Activated CD4-positive, alpha-beta memory T cell treated with anti-CD3 and anti-CD28 coated beads, Interleukin-2, amount 10 ng/mL, durations not matched to agents 7 days and 5 days (primary cell): ENCODE measurements around the gene TREX2. TPM values are rescaled to one million over a fixed set of nuclear protein-coding genes. Genes with fewer than 3 reads are reported as not detected.

Experiments used
- CTCF ChIA-PET: fragments of 350-600 bp; sonication (Branson Sonifier 250); formaldehyde crosslinking; loops from one replicate; lab custom pipeline; 2021; ENCODE audit warnings: antibody characterized with exemption, inconsistent platforms; lab: Charles Lee
- POLR2A ChIA-PET: fragments of 350-600 bp; sonication (Branson Sonifier 250); formaldehyde crosslinking; loops from one replicate; lab custom pipeline; 2021; ENCODE audit warnings: antibody characterized with exemption; lab: Charles Lee
- DNase-seq: peaks from one replicate; pipeline ENCODE4 v3.0.0-alpha.2; 2020
- H3K27ac Mint-ChIP-seq: one replicate; pipeline ENCODE4 v1.8.0; 2021; ENCODE audit warnings: mild to moderate bottlenecking, mixed read lengths
- H3K27me3 Mint-ChIP-seq: one replicate; pipeline ENCODE4 v1.8.0; 2021; ENCODE audit warnings: mixed read lengths
- H3K36me3 Mint-ChIP-seq: one replicate; pipeline ENCODE4 v1.8.0; 2021; ENCODE audit warnings: low read depth, mixed read lengths
- H3K4me1 Mint-ChIP-seq: one replicate; pipeline ENCODE4 v1.8.0; 2021; ENCODE audit warnings: mixed read lengths
- H3K4me3 Mint-ChIP-seq: one replicate; pipeline ENCODE4 v1.8.0; 2021; ENCODE audit warnings: mild to moderate bottlenecking, mixed read lengths
- H3K9me3 Mint-ChIP-seq: one replicate; pipeline ENCODE4 v1.8.0; 2021; ENCODE audit warnings: mixed read lengths
- total RNA-seq, 2 experiments: library from RNA; stranded (reverse); gene quantifications; one replicate each; pipeline ENCODE4 v1.2.3, GENCODE V29; 2021

Gene TREX2
- total RNA-seq, 2 experiments from 2014 or later: 1.1 to 1.8 TPM

DNA sequence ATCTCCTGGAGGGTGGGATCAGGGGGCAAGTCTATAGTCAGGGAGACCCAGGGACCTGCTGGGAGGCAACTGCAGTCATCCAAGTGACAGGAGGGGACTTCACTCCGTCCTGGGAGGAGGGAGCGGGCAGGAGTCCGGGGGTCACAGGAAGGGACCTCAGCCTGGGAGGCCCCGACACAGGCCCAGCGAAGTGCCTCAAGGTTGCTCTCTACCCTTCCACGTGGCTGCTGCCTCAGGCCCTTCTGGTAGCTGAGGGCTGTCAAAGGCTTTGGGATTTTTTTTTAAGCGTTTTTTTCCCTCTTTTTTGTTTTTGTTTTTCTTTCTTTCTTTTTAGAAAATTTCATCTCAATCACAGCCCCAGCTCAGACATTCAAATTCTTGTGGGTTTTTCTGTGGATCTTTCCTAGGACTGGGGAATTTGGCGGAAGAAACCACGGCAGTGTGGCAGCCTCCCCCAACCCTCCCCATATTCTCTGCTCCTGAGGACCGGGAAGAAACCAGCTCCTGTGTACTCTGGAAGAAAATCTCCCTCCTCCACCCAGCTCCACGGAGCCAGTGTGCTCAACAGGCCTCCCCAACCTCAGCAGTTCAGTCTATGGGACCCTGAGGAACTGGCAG, 25.9 kb upstream of the TREX2 start:
- Mint-ChIP-seq H3K4me3 (no peak overlapping the region), H3K36me3 (peaks cover 5% of the 10 kb centered on the region), H3K9me3 (no peaks in the 10 kb centered on the region), H3K4me1 (peaks cover 20% of the 10 kb centered on the region), H3K27me3 (peaks cover 8% of the 10 kb centered on the region), H3K27ac (no peak overlapping the region)
- ChIA-PET CTCF (interaction anchor here (0.7 to 4.7 kb wide), 9 partner anchors 10 to 530 kb away, joined by 3 to 42 read pairs (median 4); no protein-coding TSS in a partner anchor), POLR2A (no interaction called here)
- no peak for DNase-seq

DNA sequence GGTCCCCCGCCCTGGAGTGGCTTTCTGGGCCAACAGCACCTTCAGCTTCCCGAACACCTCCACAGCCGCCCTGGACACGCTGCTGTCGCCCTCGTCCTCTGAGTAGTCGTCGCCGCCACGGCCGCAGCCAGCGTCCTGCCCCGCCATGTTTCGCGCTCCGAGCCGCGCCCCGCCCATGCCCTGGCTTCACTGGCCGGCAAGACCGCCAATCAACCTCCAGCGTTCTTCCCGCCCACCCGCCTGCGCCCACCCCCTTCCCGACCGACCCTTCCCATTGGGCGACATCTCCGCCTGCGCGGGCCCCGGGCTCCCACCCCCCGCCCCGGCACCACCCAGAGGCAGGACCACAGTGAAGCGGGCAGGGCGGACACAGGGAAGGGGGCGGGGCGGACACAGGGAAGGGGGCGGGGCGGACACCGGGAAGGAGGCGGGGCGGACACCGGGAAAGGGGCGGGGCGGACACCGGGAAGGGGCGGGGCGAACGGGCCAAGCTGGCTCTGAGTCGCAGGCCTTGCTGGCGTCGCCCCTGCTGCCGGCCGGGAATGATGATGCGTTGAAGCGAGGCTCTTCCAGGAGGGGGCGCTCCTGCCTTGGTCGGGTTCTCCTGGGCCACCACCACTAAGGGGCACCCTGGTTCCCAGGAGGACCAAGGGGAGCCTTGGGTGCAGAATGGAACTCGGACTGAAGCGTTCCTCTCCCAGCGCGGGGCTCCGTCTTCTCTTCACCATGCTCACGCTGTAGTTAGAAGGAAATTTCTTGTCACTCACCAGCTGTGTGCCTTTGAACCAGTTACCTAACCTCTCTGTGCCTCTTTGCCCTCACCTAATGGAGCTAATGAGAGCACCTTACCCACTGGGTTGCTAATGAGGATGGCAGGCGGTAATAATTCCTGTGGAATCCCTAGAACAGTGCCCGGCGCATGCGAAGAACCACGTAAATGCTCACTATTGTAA, 24.8 kb upstream of the TREX2 start, which contains the start of gene HAUS7:
TSS of gene HAUS7 (minus strand) at position 166 of the 953 bp plus-strand sequence. CDS start at position 147, 19 bp downstream.
- peak within 1 kb of the TSS; percentile 72 for H3K27ac Mint-ChIP-seq
- peaks cover 20% of the 10 kb centered on the region for H3K4me1 Mint-ChIP-seq
- CTCF ChIA-PET: interaction anchor here (0.6 to 4.7 kb wide), 12 partner anchors 10 to 529 kb away, joined by 3 to 42 read pairs (median 4); no protein-coding TSS in a partner anchor

DNA sequence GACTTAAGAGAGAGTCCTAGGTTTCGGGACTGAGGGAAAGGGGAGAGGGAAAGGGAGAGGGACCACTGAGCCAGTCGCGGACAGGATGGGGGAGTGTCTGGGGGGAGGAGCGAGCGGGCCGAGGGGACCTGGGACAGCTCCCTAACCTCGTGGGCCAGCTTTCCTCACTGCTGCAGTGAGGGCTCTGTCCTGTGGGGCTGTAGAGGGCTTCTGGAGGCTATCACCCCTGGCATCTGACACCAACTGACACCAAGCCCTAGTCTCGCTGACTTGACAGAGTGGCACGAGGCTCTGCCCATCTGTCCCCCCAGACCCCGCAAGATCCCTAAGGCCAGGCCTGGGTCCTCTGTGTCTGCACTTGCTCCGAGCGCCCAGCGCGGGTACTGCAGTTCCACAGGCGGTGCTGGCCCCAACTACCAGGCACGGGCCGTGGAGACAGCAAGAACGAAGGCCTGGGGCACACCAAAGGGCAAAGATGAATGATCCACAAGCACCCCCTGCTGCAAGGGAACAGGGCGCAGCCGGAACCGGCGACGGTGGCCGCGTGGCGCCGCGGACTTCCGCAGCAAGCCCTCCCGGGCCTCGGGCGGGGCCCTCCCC, 24.1 kb upstream of the TREX2 start:
- Mint-ChIP-seq H3K9me3 (no peaks in the 10 kb centered on the region), H3K27ac (peak overlapping the region; percentile 72), H3K4me1 (peaks cover 20% of the 10 kb centered on the region), H3K36me3 (peaks cover 5% of the 10 kb centered on the region), H3K27me3 (no peaks in the 10 kb centered on the region), H3K4me3 (peak overlapping the region; percentile 79)
- peak; percentile 48 for DNase-seq
- ChIA-PET POLR2A (interaction anchor here (0.7 kb wide), 1 partner anchor 37 kb away, joined by 3 read pairs; no protein-coding TSS in a partner anchor), CTCF (interaction anchor here (0.6 to 4.7 kb wide), 10 partner anchors 9 to 528 kb away, joined by 3 to 42 read pairs (median 4); no protein-coding TSS in a partner anchor)

More for the DNA sequence above, 24.8 kb upstream of the TREX2 start, which contains the start of gene HAUS7:
- DNase-seq: peak; percentile 87
- Mint-ChIP-seq H3K27me3 (peaks cover 4% of the 10 kb centered on the region), H3K4me3 (peak within 1 kb of the TSS; percentile 79), H3K9me3 (no peaks in the 10 kb centered on the region), H3K36me3 (peaks cover 5% of the 10 kb centered on the region)
- POLR2A ChIA-PET: interaction anchor here (0.7 kb wide), 1 partner anchor 36 kb away, joined by 3 read pairs; no protein-coding TSS in a partner anchor

DNA sequence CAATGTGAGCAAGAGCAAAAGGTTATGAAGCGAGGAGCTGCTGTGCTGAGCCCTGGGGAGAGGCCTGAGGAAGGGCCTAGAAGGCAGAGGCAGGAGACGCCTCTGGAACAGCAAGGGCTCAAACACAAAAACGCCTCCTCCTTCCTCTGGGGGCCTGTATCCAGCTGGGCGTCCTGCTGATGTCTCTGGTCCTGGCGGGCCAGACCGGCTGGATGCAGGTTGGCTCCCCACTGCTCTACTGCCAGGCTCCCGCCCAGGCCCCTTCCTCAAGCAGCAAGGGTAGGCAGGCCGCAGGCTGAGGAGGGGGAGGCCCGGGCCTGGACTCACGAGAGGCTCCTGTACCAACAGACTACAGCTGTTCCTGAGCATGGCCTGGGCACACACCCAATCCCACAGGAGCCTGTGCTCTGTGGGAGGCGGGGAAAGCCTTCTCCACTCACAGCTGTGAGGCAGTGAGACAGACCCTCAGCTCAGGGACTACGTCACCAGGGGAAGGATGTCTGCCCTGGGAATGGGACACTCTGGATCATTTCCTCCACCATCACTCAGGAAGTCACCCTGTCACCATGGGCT, 22.2 kb upstream of the TREX2 start:
- CTCF ChIA-PET: interaction anchor here (1.0 kb wide), 1 partner anchor 175 kb away, joined by 3 read pairs; no protein-coding TSS in a partner anchor

DNA sequence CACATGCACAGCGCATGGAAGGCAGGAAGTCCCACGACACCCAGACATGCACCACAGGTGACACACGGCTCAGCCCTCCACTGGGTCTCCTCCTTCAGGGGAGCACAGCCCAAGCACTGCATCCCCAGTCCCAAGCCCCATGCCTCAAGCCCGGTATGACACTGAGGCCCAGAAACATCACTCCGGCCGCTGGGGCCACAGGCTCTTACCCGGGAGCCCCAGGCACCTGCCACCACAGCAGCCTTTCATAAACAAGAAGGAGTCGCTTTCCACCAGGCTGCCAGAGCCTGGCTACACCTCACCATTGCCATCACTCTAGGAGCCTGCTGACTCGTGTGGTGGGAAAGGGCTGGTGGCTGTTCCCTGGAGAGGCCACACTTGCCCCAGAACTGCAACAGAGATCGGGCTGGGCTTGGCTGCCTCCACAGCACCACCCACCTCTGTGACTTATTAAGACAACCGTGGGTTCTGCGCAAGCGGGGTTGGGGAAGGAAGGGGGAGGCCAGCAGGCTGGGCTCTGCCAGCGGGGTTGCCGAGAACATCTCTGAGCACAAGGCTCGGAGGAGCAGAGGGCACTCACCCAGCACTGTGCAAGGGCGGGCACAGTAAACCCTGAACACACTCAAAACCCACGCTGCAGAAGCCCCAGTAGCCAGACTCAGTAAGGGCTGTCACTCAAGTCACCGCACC, 20.0 kb upstream of the TREX2 start:
- Mint-ChIP-seq H3K4me3 (no peak overlapping the region), H3K36me3 (peaks cover 8% of the 10 kb centered on the region), H3K27me3 (no peaks in the 10 kb centered on the region), H3K27ac (no peak overlapping the region), H3K9me3 (no peaks in the 10 kb centered on the region), H3K4me1 (peaks cover 9% of the 10 kb centered on the region)
- ChIA-PET POLR2A (no interaction called here), CTCF (no interaction called here)
- no peak for DNase-seq

More for the DNA sequence above, 22.2 kb upstream of the TREX2 start:
- Mint-ChIP-seq H3K27ac (no peak overlapping the region), H3K27me3 (no peaks in the 10 kb centered on the region), H3K4me3 (no peak overlapping the region), H3K36me3 (peaks cover 5% of the 10 kb centered on the region), H3K9me3 (no peaks in the 10 kb centered on the region), H3K4me1 (peaks cover 14% of the 10 kb centered on the region)
- POLR2A ChIA-PET: no interaction called here
- DNase-seq: no peak

DNA sequence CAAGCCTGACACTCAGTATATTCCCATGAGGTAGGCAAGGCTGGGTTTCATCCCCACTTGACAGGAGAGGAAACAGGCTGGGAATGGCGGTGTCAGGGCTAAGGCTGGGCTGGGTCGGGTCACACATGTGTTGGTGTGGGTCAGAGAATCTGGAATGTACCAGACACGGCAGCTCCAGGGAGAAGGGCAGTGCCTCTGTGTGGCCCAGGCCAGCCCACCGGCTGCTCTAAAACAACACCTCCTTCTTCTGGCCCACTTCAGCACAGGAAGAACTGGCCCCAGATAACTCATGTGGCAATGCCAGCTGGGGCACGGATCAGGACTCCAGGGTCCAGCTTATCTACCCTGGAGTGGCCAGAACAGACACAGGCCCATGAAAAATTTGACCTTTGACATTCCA, 18.3 kb upstream of the TREX2 start:
- H3K4me3 Mint-ChIP-seq: no peak overlapping the region
- ChIA-PET CTCF (no interaction called here), POLR2A (no interaction called here)
- peaks cover 12% of the 10 kb centered on the region for H3K36me3 Mint-ChIP-seq
- H3K4me1 Mint-ChIP-seq: peaks cover 6% of the 10 kb centered on the region
- no peaks in the 10 kb centered on the region for H3K27me3 Mint-ChIP-seq
- H3K27ac Mint-ChIP-seq: no peak overlapping the region
- no peaks in the 10 kb centered on the region for H3K9me3 Mint-ChIP-seq
- no peak for DNase-seq

DNA sequence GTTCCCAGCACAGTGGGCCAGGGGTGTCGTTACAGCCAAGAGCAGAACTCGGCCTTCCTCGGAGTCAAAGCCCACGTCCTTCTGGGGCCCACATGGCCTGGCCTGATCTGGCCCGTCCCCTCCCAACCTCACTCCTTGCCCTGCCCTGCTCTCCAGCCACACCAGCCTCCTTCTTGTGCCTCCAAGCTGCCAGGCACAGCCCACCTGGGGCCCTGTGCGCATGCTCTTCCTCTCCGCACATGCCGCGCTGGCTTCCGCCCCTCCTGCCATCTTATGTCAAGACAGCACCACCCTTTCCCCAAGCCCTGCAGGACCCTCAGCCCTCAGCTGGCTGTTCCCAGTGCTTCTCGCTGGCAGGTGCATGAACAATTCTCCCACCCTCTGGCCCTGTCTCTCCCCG, 17.7 kb upstream of the TREX2 start:
- H3K9me3 Mint-ChIP-seq: no peaks in the 10 kb centered on the region
- ChIA-PET CTCF (no interaction called here), POLR2A (no interaction called here)
- no peak for DNase-seq
- peaks cover 3% of the 10 kb centered on the region for H3K4me1 Mint-ChIP-seq
- no peak overlapping the region for H3K27ac Mint-ChIP-seq
- no peaks in the 10 kb centered on the region for H3K27me3 Mint-ChIP-seq
- peaks cover 13% of the 10 kb centered on the region for H3K36me3 Mint-ChIP-seq
- no peak overlapping the region for H3K4me3 Mint-ChIP-seq

DNA sequence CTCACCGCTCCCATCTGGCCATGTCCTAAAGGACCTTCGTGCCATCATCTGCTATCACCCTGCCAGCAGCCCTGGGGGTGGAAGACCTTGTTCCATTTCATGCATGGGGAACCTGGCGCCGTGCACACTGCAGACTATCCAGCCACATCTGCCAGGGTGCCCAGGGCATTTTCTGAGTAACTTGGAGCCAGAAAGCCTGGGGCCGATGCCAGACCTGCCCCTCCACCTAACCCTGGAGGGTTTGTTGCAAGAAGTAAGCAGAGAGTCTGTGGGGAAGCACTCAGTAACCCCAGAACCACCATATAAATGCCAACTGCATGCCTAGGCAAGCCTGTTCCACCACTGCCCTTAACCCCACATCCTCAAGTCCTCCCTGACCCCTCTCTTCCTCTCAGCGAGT, 17.2 kb upstream of the TREX2 start:
- Mint-ChIP-seq H3K4me1 (peaks cover 3% of the 10 kb centered on the region), H3K9me3 (no peaks in the 10 kb centered on the region), H3K27me3 (no peaks in the 10 kb centered on the region), H3K4me3 (no peak overlapping the region), H3K27ac (no peak overlapping the region), H3K36me3 (peaks cover 13% of the 10 kb centered on the region)
- ChIA-PET POLR2A (no interaction called here), CTCF (no interaction called here)
- no peak for DNase-seq

DNA sequence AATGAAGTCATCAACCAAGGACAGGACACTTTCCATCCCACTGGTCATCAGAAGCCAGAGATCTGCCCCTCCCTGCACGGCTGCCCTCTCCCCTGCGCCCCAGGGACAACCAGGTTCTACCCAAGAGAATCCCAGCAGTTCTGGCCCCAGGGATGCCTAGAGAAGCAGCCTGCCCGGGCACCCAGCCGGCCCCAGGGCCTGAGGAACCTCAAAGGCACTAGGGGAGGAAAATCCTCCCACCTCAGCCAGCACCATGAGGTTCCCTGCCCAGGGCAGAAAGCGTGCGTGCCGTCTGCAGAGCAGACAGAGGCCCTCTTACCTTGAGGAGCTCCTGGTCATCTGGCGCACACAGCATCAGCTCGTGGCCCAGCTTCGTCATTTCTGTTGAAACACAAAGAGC, 16.4 kb upstream of the TREX2 start:
- ChIA-PET CTCF (interaction anchor here (2.0 kb wide), 1 partner anchor 10 kb away, joined by 6 read pairs; no protein-coding TSS in a partner anchor), POLR2A (no interaction called here)
- Mint-ChIP-seq H3K9me3 (no peaks in the 10 kb centered on the region), H3K27me3 (no peaks in the 10 kb centered on the region), H3K36me3 (peaks cover 11% of the 10 kb centered on the region), H3K4me3 (no peak overlapping the region), H3K27ac (no peak overlapping the region), H3K4me1 (peaks cover 2% of the 10 kb centered on the region)
- DNase-seq: no peak

DNA sequence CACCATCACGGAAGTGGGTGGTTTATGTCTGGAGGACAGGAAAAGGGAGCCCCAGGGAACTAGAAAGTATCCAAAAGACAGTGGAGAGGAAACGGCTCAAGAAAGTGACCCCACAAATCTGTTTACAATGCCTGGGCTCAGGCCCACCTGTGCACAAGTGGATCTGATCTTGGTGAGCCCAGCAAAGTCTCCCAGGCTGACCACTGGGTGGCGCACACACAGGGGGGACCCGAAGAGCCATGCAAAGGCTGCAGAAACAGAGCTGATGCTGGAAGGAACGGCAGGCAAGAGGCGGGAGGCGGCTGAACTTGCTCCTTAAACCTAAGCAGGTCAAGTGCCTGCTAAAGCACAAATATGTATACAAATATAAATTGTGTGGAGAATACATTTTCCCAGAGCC, 15.0 kb upstream of the TREX2 start:
- peak; percentile 45 for DNase-seq
- H3K9me3 Mint-ChIP-seq: no peaks in the 10 kb centered on the region
- H3K27me3 Mint-ChIP-seq: no peaks in the 10 kb centered on the region
- no peaks in the 10 kb centered on the region for H3K4me1 Mint-ChIP-seq
- H3K27ac Mint-ChIP-seq: no peak overlapping the region
- POLR2A ChIA-PET: no interaction called here
- peaks cover 9% of the 10 kb centered on the region for H3K36me3 Mint-ChIP-seq
- CTCF ChIA-PET: interaction anchor here (0.6 to 2.0 kb wide), 6 partner anchors 9 to 47 kb away, joined by 3 to 10 read pairs (median 4); partner anchors contain the start of gene HAUS7
- no peak overlapping the region for H3K4me3 Mint-ChIP-seq

DNA sequence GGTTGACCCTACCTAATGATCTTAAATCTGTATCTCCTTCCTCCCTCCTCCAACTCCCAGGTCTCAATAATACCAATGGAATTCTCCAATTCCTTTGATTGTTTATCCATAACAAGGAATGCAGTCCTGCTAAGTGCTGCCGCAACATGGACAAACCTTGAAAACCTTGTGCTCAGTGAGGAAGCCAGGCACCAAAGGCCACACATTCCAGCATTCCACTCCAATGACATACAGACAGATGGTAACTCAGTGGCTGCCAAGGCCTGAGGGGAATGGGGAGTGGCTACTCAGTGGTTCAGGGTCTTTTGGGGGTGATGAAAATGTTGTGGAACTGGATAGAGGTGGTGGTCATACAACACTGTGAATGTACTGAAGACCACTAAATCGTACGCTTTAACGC, 14.1 kb upstream of the TREX2 start:
- no peak for DNase-seq

DNA sequence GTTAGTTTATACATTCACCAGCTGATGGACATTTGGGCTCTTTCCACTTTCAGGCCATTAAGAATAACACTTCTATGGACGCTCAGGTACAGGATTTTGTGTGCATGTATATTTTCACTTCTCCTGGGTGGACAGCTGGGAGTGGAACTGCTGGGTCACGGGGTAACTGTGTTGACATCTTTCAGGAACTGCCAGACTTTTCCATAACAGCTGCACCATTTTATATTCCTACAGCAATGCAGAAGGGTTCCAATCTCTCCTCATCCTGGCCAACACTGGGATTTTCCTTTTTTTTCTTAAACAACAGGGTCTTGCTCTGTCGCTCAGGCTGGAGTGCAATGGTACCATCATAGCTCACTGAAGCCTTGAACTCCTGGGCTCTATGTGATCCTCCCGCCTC, 12.6 kb upstream of the TREX2 start:
- no peaks in the 10 kb centered on the region for H3K4me1 Mint-ChIP-seq
- CTCF ChIA-PET: no interaction called here
- H3K27me3 Mint-ChIP-seq: no peaks in the 10 kb centered on the region
- H3K27ac Mint-ChIP-seq: no peak overlapping the region
- no peak for DNase-seq
- no peaks in the 10 kb centered on the region for H3K9me3 Mint-ChIP-seq
- POLR2A ChIA-PET: no interaction called here
- peaks cover 9% of the 10 kb centered on the region for H3K36me3 Mint-ChIP-seq
- H3K4me3 Mint-ChIP-seq: no peak overlapping the region

More for the DNA sequence above, 14.1 kb upstream of the TREX2 start:
- peaks cover 9% of the 10 kb centered on the region for H3K36me3 Mint-ChIP-seq
- no peaks in the 10 kb centered on the region for H3K4me1 Mint-ChIP-seq
- H3K9me3 Mint-ChIP-seq: no peaks in the 10 kb centered on the region
- no peak overlapping the region for H3K4me3 Mint-ChIP-seq
- H3K27me3 Mint-ChIP-seq: no peaks in the 10 kb centered on the region
- POLR2A ChIA-PET: no interaction called here
- no peak overlapping the region for H3K27ac Mint-ChIP-seq
- CTCF ChIA-PET: interaction anchor here (1.5 kb wide), 1 partner anchor 48 kb away, joined by 10 read pairs; no protein-coding TSS in a partner anchor
